AG09309 (cell line): ENCODE results near the gene ITGB1BP1.

Source experiments
- DNase-seq: peaks from one replicate; pipeline ENCODE4 v3.0.0-alpha.2; 2010; ENCODE audit warnings: low read depth
- H3K4me3 ChIP-seq: 2 replicates; pipeline ENCODE4 v1.5.1; 2011; ENCODE audit warnings: mild to moderate bottlenecking, low read depth, low read length, moderate library complexity; ENCODE audit not compliant: control insufficient read depth
- TF ChIP-seq, protein P1 (sequence below): IDR thresholded peaks from 2 replicates; pipeline ENCODE4 v1.5.1; 2011; ENCODE audit warnings: mild to moderate bottlenecking, low read depth, low read length, inconsistent platforms; ENCODE audit not compliant: insufficient read depth, control insufficient read depth; ENCODE audit errors: missing control alignments

Gene ITGB1BP1

DNA sequence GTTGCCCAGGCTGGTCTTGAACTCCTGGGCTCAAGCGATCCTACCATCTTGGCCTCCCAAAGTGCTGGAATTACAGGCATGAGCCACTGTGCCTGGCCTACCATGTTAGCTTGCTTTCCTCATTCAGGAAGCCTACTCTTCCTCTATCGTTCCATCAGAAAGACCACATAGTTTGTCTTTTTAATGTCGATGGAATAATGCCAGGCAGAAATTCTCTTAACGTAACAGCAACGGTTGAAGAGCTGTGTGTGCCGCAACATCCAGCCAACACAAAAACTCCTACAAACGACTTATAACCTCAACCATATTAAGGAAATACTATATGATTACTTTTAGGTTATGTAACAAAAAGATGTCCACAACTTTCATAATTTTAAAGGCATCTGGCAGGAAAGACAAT, 10.5 kb downstream of the ITGB1BP1 start:
- TF ChIP-seq, protein P1, sequence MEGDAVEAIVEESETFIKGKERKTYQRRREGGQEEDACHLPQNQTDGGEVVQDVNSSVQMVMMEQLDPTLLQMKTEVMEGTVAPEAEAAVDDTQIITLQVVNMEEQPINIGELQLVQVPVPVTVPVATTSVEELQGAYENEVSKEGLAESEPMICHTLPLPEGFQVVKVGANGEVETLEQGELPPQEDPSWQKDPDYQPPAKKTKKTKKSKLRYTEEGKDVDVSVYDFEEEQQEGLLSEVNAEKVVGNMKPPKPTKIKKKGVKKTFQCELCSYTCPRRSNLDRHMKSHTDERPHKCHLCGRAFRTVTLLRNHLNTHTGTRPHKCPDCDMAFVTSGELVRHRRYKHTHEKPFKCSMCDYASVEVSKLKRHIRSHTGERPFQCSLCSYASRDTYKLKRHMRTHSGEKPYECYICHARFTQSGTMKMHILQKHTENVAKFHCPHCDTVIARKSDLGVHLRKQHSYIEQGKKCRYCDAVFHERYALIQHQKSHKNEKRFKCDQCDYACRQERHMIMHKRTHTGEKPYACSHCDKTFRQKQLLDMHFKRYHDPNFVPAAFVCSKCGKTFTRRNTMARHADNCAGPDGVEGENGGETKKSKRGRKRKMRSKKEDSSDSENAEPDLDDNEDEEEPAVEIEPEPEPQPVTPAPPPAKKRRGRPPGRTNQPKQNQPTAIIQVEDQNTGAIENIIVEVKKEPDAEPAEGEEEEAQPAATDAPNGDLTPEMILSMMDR: no peak
- H3K4me3 ChIP-seq: no peak overlapping the region
- no peak for DNase-seq

DNA sequence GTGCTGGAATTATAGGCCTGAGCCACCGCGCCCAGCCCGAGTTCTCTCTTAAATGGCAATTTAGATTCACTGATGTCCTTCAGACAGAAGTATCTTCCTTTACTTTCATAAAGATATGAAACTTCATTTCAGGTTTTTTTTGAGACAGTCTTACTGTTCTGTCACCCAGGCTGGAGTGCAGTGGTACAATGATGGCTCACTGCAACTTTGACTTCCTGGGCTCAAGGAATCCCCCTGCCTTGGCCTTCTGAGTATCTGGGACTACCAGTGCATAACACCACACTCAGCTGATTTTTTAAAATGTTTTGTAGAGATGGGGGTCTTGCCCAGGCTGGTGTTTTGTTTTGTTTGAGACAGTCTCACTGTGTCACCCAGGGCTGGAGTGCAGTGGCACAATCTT, 13.2 kb downstream of the ITGB1BP1 start:
- no peak for DNase-seq
- TF ChIP-seq, protein P1: no peak
- no peak overlapping the region for H3K4me3 ChIP-seq

DNA sequence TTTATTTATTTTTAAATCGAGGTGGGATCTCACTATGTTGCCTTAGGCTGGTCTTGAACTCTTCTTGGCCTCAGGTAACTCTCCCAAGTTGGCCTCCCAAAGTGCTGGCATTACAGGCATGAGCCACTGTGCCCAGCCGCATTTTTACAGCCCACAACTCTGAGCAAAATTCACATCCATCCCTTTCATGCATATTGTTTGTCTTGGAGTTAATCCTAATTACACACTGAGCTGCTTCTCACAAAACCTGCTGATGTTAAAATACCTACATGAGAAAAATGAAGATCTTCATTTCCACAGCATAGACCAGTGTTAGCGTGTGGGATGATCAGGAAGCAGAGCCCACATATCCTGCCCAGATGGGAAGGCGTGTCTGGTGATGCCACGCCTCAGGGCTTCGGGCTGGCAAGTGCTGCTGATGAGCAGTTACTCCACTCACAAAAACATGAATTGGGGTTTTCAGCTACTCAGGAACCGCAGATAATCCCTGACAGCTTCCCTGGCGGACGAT, 14.6 kb downstream of the ITGB1BP1 start:
- H3K4me3 ChIP-seq: no peak overlapping the region
- no peak for DNase-seq
- TF ChIP-seq, protein P1: no peak

DNA sequence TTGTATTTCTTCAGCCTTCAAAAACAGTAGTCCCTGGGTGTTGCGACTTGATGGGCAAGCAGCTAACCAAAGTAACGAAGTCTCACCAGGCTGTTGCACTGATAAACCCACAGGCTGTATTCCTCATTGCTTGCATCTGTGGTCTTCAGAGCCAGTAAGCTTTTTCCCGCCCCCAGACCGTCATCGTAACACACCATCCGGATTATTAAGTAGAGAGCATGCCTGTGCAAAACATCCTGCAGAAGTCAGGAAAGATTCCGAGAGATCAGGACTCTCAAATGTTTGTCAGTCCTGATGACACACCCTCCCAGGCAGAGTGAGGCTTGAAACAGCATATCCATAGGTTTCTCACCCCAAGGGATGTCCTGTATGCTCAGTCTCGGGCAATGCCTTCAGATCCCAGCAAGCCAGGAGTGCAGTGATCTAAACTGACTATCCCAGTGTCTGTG, 15.9 kb downstream of the ITGB1BP1 start:
- no peak overlapping the region for H3K4me3 ChIP-seq
- DNase-seq: no peak
- TF ChIP-seq, protein P1: no peak

DNA sequence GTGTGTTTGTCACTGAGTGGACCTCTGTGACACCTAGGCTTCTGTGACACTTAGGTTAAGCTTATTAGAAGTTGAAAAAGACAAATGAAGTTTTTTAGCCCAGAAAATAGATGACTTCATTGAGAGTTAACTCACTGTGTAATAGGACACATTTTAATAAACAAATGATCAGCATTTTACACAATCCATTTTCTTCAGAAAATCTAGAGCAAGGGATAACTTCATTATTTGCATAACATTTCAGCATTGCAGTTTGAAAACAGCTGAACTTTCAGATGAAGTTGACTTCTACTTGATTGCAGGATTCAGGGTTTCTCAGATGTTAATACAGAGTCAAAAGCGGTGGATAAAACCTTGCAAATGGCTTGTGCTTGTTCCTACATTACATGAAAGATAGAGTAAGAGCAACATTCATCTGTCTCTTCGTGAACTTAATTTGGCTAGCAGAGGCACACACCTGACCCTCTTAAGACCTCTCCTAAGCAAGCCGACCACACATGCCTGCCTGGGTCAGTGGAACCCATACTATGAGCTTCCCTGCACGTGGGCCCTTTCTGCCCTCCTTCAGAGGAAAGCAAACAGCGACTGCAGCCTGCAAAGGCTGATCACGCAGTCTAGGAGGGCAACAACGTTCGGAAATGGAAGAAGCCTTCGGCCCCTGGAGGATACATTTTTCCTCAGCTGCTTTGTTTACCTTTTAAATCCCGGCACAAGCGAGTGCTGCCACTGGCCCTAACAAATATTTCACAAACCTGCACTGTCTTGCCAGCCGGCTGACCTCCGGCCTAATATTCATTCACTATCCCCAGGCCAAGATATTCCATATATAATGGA, 16.6 kb downstream of the ITGB1BP1 start:
- DNase-seq: no peak
- no peak overlapping the region for H3K4me3 ChIP-seq
- TF ChIP-seq, protein P1: no peak

DNA sequence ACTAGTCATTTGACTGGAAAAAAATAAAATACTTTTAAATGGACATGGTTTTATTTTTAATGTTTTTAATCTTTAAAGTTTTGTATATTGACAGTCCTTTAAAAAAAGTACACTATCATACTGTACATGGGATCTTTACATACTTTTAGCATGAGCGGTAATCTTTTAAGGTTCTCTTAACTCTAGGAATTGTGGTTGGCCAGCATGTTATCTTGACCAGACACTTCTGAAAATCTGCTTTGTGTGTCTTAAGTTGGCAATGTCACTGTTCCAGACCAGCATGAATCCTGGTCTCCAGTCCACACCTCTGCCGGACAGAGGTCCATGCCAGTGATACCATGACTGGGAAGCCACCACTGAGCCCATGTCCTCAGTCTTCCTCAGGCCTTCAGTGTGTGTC, 17.7 kb downstream of the ITGB1BP1 start:
- DNase-seq: no peak
- H3K4me3 ChIP-seq: no peak overlapping the region
- TF ChIP-seq, protein P1: no peak
